ENCODE results near the gene STRA6. TPM values are rescaled to one million over a fixed set of nuclear protein-coding genes. Genes with fewer than 3 reads are reported as not detected.
A peak's percentile ranks its signal among the peaks of the same experiment; 100 is the strongest.

STRA6 gene
- polyA plus RNA-seq, 1 of the 3 experiments (the other 2 are of a cell fraction) = 27.9 TPM

DNA sequence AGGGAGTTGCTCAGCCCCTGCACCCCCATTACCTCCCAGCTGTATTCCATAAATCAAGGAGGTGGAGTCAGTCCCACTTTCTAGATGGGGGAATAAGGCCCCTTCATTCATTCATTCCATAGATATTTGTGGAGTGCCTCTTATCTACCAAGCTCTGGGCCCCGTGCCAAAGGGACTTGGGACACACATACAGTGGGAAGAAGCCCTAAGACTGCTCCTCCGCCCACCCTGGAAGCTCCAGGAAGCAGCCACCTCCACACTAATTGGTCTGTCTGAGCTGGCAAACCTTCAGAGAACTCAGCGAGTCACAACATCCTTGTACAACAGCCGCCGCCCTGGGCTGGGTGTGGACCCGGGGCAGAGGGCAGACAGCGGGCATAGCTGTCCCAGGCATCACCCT lies 6.4 kb downstream of the STRA6 start:
- H3K4me3 ChIP-seq (ENCODE audit: low read depth in 2 of 2, low read length in 1 of 2) = no peak overlapping the region
- peak overlapping the region; percentile 69 to 89 for H3K27ac ChIP-seq (ENCODE audit: low read depth in 2 of 2, low read length in 1 of 2)
- no peaks in the 10 kb centered on the region for H4K20me1 ChIP-seq (ENCODE audit: insufficient read depth)
- CTCF ChIA-PET = interaction anchor here (1.1 to 10.7 kb wide), 8 partner anchors 10 to 232 kb away, joined by 3 to 85 read pairs (median 5); no protein-coding TSS in a partner anchor
- WGBS (ENCODE audit: low lambda C conversion rate) = 18% methylated on average over 7 of the region's 7 CpGs
- H3K79me2 ChIP-seq (ENCODE audit: insufficient read depth) = peaks cover 16% of the 10 kb centered on the region; the same call in 1 of the 2 replicates
- peaks cover 0 to 24% of the 10 kb centered on the region in 2 experiments for H3K36me3 ChIP-seq (replicated peaks in 1 of 2; ENCODE audit: control insufficient read depth in 1 of 2, insufficient read depth in 2 of 2, low read length in 1 of 2)
- no peaks in the 10 kb centered on the region for H3K9me3 ChIP-seq
- peaks cover 36% of the 10 kb centered on the region for H3F3A ChIP-seq (replicated peaks; ENCODE audit: insufficient read depth)
- H3K27me3 ChIP-seq (ENCODE audit: insufficient read depth) = no peaks in the 10 kb centered on the region
- POLR2A ChIA-PET = interaction anchor here (1.1 to 1.7 kb wide), 4 partner anchors 8 to 95 kb away, joined by 3 to 6 read pairs (median 4); no protein-coding TSS in a partner anchor
- peak overlapping the region; percentile 25; the same call in 1 of the 2 replicates for H3K9ac ChIP-seq
- DNase-seq = no peak
- H3K4me1 ChIP-seq (ENCODE audit: control insufficient read depth in 1 of 2, insufficient read depth in 2 of 2, low read depth in 1 of 2, low read length in 1 of 2) = peaks cover 59 to 86% of the 10 kb centered on the region in 2 experiments
- H3K4me2 ChIP-seq = peak overlapping the region; percentile 73
- no peak overlapping the region for H2AFZ ChIP-seq (ENCODE audit: low read depth)
- H3K9me2 ChIP-seq = no peaks in the 10 kb centered on the region
- TF ChIP-seq, protein P1, sequence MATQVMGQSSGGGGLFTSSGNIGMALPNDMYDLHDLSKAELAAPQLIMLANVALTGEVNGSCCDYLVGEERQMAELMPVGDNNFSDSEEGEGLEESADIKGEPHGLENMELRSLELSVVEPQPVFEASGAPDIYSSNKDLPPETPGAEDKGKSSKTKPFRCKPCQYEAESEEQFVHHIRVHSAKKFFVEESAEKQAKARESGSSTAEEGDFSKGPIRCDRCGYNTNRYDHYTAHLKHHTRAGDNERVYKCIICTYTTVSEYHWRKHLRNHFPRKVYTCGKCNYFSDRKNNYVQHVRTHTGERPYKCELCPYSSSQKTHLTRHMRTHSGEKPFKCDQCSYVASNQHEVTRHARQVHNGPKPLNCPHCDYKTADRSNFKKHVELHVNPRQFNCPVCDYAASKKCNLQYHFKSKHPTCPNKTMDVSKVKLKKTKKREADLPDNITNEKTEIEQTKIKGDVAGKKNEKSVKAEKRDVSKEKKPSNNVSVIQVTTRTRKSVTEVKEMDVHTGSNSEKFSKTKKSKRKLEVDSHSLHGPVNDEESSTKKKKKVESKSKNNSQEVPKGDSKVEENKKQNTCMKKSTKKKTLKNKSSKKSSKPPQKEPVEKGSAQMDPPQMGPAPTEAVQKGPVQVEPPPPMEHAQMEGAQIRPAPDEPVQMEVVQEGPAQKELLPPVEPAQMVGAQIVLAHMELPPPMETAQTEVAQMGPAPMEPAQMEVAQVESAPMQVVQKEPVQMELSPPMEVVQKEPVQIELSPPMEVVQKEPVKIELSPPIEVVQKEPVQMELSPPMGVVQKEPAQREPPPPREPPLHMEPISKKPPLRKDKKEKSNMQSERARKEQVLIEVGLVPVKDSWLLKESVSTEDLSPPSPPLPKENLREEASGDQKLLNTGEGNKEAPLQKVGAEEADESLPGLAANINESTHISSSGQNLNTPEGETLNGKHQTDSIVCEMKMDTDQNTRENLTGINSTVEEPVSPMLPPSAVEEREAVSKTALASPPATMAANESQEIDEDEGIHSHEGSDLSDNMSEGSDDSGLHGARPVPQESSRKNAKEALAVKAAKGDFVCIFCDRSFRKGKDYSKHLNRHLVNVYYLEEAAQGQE (IDR thresholded peaks at IDR 0.05; ENCODE audit: low read depth, low read length) = no peak
- TF ChIP-seq TAF1 (IDR thresholded peaks at IDR 0.05; ENCODE audit: borderline replicate concordance, low read depth, low read length) = no peak
- no peak for TF ChIP-seq ZBTB33 (IDR thresholded peaks at IDR 0.05; ENCODE audit: borderline replicate concordance, low read depth)
- TF ChIP-seq, protein P2, sequence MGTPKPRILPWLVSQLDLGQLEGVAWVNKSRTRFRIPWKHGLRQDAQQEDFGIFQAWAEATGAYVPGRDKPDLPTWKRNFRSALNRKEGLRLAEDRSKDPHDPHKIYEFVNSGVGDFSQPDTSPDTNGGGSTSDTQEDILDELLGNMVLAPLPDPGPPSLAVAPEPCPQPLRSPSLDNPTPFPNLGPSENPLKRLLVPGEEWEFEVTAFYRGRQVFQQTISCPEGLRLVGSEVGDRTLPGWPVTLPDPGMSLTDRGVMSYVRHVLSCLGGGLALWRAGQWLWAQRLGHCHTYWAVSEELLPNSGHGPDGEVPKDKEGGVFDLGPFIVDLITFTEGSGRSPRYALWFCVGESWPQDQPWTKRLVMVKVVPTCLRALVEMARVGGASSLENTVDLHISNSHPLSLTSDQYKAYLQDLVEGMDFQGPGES (IDR thresholded peaks at IDR 0.05; ENCODE audit: low read depth, low read length) = no peak
- TF ChIP-seq TCF12 (IDR thresholded peaks at IDR 0.05) = peak; percentile 63
- no peak for TF ChIP-seq GATA2 (CRISPR knock-in tag; IDR thresholded peaks at IDR 0.05)
- no peak for TF ChIP-seq JUND (IDR thresholded peaks at IDR 0.05)
- TF ChIP-seq, protein P3, sequence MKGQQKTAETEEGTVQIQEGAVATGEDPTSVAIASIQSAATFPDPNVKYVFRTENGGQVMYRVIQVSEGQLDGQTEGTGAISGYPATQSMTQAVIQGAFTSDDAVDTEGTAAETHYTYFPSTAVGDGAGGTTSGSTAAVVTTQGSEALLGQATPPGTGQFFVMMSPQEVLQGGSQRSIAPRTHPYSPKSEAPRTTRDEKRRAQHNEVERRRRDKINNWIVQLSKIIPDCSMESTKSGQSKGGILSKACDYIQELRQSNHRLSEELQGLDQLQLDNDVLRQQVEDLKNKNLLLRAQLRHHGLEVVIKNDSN (IDR thresholded peaks at IDR 0.05; ENCODE audit: borderline replicate concordance, low read depth) = no peak
- peak; percentile 91 for TF ChIP-seq NFIC (IDR thresholded peaks at IDR 0.05; ENCODE audit: borderline replicate concordance)
- TF ChIP-seq, protein P4, sequence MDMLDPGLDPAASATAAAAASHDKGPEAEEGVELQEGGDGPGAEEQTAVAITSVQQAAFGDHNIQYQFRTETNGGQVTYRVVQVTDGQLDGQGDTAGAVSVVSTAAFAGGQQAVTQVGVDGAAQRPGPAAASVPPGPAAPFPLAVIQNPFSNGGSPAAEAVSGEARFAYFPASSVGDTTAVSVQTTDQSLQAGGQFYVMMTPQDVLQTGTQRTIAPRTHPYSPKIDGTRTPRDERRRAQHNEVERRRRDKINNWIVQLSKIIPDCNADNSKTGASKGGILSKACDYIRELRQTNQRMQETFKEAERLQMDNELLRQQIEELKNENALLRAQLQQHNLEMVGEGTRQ (IDR thresholded peaks at IDR 0.05; ENCODE audit: borderline replicate concordance, low read depth, low read length) = no peak
- TF ChIP-seq, protein P5, sequence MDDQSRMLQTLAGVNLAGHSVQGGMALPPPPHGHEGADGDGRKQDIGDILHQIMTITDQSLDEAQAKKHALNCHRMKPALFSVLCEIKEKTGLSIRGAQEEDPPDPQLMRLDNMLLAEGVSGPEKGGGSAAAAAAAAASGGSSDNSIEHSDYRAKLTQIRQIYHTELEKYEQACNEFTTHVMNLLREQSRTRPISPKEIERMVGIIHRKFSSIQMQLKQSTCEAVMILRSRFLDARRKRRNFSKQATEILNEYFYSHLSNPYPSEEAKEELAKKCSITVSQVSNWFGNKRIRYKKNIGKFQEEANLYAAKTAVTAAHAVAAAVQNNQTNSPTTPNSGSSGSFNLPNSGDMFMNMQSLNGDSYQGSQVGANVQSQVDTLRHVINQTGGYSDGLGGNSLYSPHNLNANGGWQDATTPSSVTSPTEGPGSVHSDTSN (IDR thresholded peaks at IDR 0.05) = peak; percentile 78
- no peak for TF ChIP-seq RAD21 (IDR thresholded peaks at IDR 0.05; ENCODE audit: low read length)
- no peak for TF ChIP-seq CTCF (IDR thresholded peaks at IDR 0.05)
- no peak for TF ChIP-seq MAX (IDR thresholded peaks at IDR 0.05; ENCODE audit: low read depth)
- no peak for TF ChIP-seq FOSL2 (IDR thresholded peaks at IDR 0.05; ENCODE audit: borderline replicate concordance, low read depth)
- TF ChIP-seq SIN3A (IDR thresholded peaks at IDR 0.05; ENCODE audit: borderline replicate concordance, low read depth, low read length) = no peak
- no peak for TF ChIP-seq SMC3 (IDR thresholded peaks at IDR 0.05; ENCODE audit: low read depth, low read length)
- TF ChIP-seq NRF1 (IDR thresholded peaks at IDR 0.05; ENCODE audit: low read depth, low read length) = no peak
- no peak for TF ChIP-seq ELF1 (IDR thresholded peaks at IDR 0.05)
- TF ChIP-seq CHD2 (IDR thresholded peaks at IDR 0.05; ENCODE audit: low read length, partially characterized antibody) = no peak
- TF ChIP-seq RXRA (IDR thresholded peaks at IDR 0.05; ENCODE audit: borderline replicate concordance, low read depth) = peak; percentile 94
- TF ChIP-seq GABPA (IDR thresholded peaks at IDR 0.05; ENCODE audit: low read depth) = no peak
